Lung (tissue), 12 donors: Measurements from ENCODE around the gene MCM9. TPM values are rescaled to one million over a fixed set of nuclear protein-coding genes. Genes with fewer than 3 reads are reported as not detected.

Experiments
- ATAC-seq: fragments of 200-7000 bp; cut with Tn5 transposase; one replicate; pipeline ENCODE4 v1.9.1; 2020; ENCODE audit warnings: moderate number of reproducible peaks; ENCODE audit not compliant: insufficient read depth, low FRiP score
- DNase-seq, 3 donors: peaks; one replicate each; pipeline ENCODE4 v3.0.0-alpha.2; 2013 to 2017
- H3K27ac ChIP-seq, 2 donors: one replicate each; pipeline ENCODE4 v1.5.1; 2013; ENCODE audit warnings: mild to moderate bottlenecking in 2 of 2, moderate library complexity in 2 of 2, control low read depth in 1 of 2, inconsistent platforms in 1 of 2, low read depth in 1 of 2, low read length in 1 of 2
- H3K27me3 ChIP-seq, 3 donors: one replicate each; pipeline ENCODE4 v1.5.1; 2013; ENCODE audit warnings: low read length in 2 of 3; ENCODE audit not compliant: control insufficient read depth in 3 of 3, insufficient read depth in 3 of 3
- H3K36me3 ChIP-seq, 4 donors: one replicate each; pipeline ENCODE4 v1.5.1; 2013; ENCODE audit warnings: low read length in 4 of 4, mild to moderate bottlenecking in 1 of 4, moderate library complexity in 1 of 4; ENCODE audit not compliant: control insufficient read depth in 4 of 4, insufficient read depth in 4 of 4
- H3K4me1 ChIP-seq, 5 donors: one replicate each; pipeline ENCODE4 v1.5.1; 2013; ENCODE audit warnings: low read length in 5 of 5, mild to moderate bottlenecking in 2 of 5, moderate library complexity in 1 of 5; ENCODE audit not compliant: control insufficient read depth in 5 of 5, insufficient read depth in 5 of 5
- H3K4me3 ChIP-seq: one replicate; pipeline ENCODE4 v1.5.1; 2013; ENCODE audit warnings: mild to moderate bottlenecking, control low read depth, moderate library complexity
- H3K9ac ChIP-seq, 2 donors: one replicate each; pipeline ENCODE4 v1.5.1; 2013; ENCODE audit warnings: low read length in 2 of 2, control low read depth in 1 of 2; ENCODE audit not compliant: insufficient read depth in 1 of 2
- H3K9me3 ChIP-seq, 4 donors: one replicate each; pipeline ENCODE4 v1.5.1; 2013; ENCODE audit warnings: low read length in 3 of 4, mild to moderate bottlenecking in 1 of 4, moderate library complexity in 1 of 4; ENCODE audit not compliant: control insufficient read depth in 4 of 4, insufficient read depth in 3 of 4
- CTCF ChIP-seq: IDR thresholded peaks from 2 replicates; pipeline ENCODE4 v1.5.1; 2012; ENCODE audit warnings: mild to moderate bottlenecking; ENCODE audit errors: control extremely low read depth, extremely low read depth
- WGBS, 2 donors: extraction: QIAGEN DNeasy Blood & Tissue Kit; methylation state at CpG; one replicate each; pipeline ENCODE4 v1.1.7; 2013; 5-methylcytosine and 5-hydroxymethylcytosine counted together
- polyA plus RNA-seq, 2 donors: library from polyadenylated mRNA; stranded (reverse); fragments of 200-250 nt; gene quantifications; one replicate each; pipeline ENCODE4 v1.2.1, GENCODE V29; 2013
- total RNA-seq, 2 donors: library from RNA; depleted of rRNA in 1 of 2; stranded (reverse); fragments of >200 nt in 1 of 2; gene quantifications; one replicate each; pipeline ENCODE4 v1.2.1, GENCODE V29; 2014 to 2021
- donor health status: control.
- donor health status: control.
- donor health status: Bipolar disorder and iron deficiency.
- donor health status: healthy.
- donor health status: DM: yes; HTN: yes; CAD: no.

Gene MCM9
- total and polyA plus RNA-seq, 4 donors, result 4.8 to 28.6 (median 12.0) TPM

GRCh38 chr6:118917546-118918328, 17.2 kb downstream of the MCM9 start:
- Histone ChIP-seq H3K27ac (no peak overlapping the region), H3K9me3 (no peaks in the 10 kb centered on the region), H3K27me3 (no peaks in the 10 kb centered on the region), H3K4me1 (no peaks in the 10 kb centered on the region), H3K9ac (no peak overlapping the region), H3K36me3 (peaks cover 19 to 47% (median 27%) of the 10 kb centered on the region in 4 donors), H3K4me3 (no peak overlapping the region)
- ATAC-seq (no peak), DNase-seq (no peak)
- 92% methylated on average over 5 of the region's 5 CpGs for whole genome bisulfite sequencing, 2 donors
- TF ChIP-seq CTCF, result no peak

GRCh38 chr6:118914598-118914997, 20.4 kb downstream of the MCM9 start:
- no peak overlapping the region for H3K9ac ChIP-seq
- DNase-seq, result no peak
- H3K27ac ChIP-seq, result no peak overlapping the region
- H3K9me3 ChIP-seq, result no peaks in the 10 kb centered on the region
- no peak for ATAC-seq
- no peak overlapping the region for H3K4me3 ChIP-seq
- peaks cover 10 to 41% (median 26%) of the 10 kb centered on the region in 4 donors for H3K36me3 ChIP-seq
- TF ChIP-seq CTCF, result no peak
- no peaks in the 10 kb centered on the region for H3K27me3 ChIP-seq
- H3K4me1 ChIP-seq, result no peaks in the 10 kb centered on the region

- no peak for ATAC-seq
- peaks cover 10 to 40% (median 32%) of the 10 kb centered on the region in 4 donors for H3K36me3 ChIP-seq
- no peak for TF ChIP-seq CTCF
- no peaks in the 10 kb centered on the region for H3K27me3 ChIP-seq
- no peaks in the 10 kb centered on the region for H3K4me1 ChIP-seq
- H3K27ac ChIP-seq, result no peak overlapping the region
- no peak overlapping the region for H3K9ac ChIP-seq
- H3K4me3 ChIP-seq, result no peak overlapping the region
- H3K9me3 ChIP-seq, result no peaks in the 10 kb centered on the region
- DNase-seq, result no peak
- WGBS, 2 donors, result 88 to 89% methylated on average over 2 of the region's 2 CpGs
Measured at GRCh38 chr6:118913161-118913560, 21.8 kb downstream of the MCM9 start.
